Left hindlimb (tissue), 1 donor: Measurements from ENCODE around the gene ARID1B.

Experiments
- DNase-seq: peaks from one replicate; pipeline ENCODE4 v3.0.0-alpha.2; 2018

The ARID1B gene

GRCh38 chr6:157064502-157064901 lies 287.3 kb downstream of the ARID1B start:
- no peak for DNase-seq

GRCh38 chr6:157065366-157065765 lies 288.2 kb downstream of the ARID1B start:
- no peak for DNase-seq

- no peak for DNase-seq
Observed at GRCh38 chr6:157066781-157067491, 289.8 kb downstream of the ARID1B start.

- no peak for DNase-seq
Observed at GRCh38 chr6:157067507-157067906, 290.3 kb downstream of the ARID1B start.

GRCh38 chr6:157068691-157069324 lies 291.6 kb downstream of the ARID1B start:
- no peak for DNase-seq

GRCh38 chr6:157069585-157069984 lies 292.4 kb downstream of the ARID1B start:
- DNase-seq = no peak

GRCh38 chr6:157070403-157071107 lies 293.4 kb downstream of the ARID1B start:
- no peak for DNase-seq

- DNase-seq = no peak
Observed at GRCh38 chr6:157072128-157072527, 294.9 kb downstream of the ARID1B start.

GRCh38 chr6:157073596-157073995 lies 296.4 kb downstream of the ARID1B start:
- DNase-seq = no peak

GRCh38 chr6:157074969-157075368 lies 297.8 kb downstream of the ARID1B start:
- no peak for DNase-seq

GRCh38 chr6:157075549-157076450 lies 298.6 kb downstream of the ARID1B start:
- DNase-seq = no peak

- no peak for DNase-seq
Observed at GRCh38 chr6:157076451-157076822, 299.3 kb downstream of the ARID1B start.

- no peak for DNase-seq
Observed at GRCh38 chr6:157077251-157077650, 300.1 kb downstream of the ARID1B start.

- DNase-seq = no peak
Observed at GRCh38 chr6:157078326-157078725, 301.1 kb downstream of the ARID1B start.

GRCh38 chr6:157079277-157079676 lies 302.1 kb downstream of the ARID1B start:
- no peak for DNase-seq

- no peak for DNase-seq
Observed at GRCh38 chr6:157079771-157080170, 302.6 kb downstream of the ARID1B start.

- no peak for DNase-seq
Observed at GRCh38 chr6:157080986-157081391, 303.8 kb downstream of the ARID1B start.

GRCh38 chr6:157083343-157083742 lies 306.2 kb downstream of the ARID1B start:
- DNase-seq = no peak

- no peak for DNase-seq
Observed at GRCh38 chr6:157086632-157087031, 309.5 kb downstream of the ARID1B start.

- DNase-seq = no peak
Observed at GRCh38 chr6:157087974-157088373, 310.8 kb downstream of the ARID1B start.

GRCh38 chr6:157088841-157089240 lies 311.7 kb downstream of the ARID1B start:
- no peak for DNase-seq

- DNase-seq = no peak
Observed at GRCh38 chr6:157089258-157089657, 312.1 kb downstream of the ARID1B start.

- DNase-seq = no peak
Observed at GRCh38 chr6:157089851-157090250, 312.7 kb downstream of the ARID1B start.
